IPS-18c (cell line): ENCODE measurements around the gene LTBP1.
"Not testable (repeated sequence)": the region's sequence is repeated elsewhere in the genome, so short reads cannot be mapped to it uniquely, and the experiment has no call there.

Experiments
- H3K4me3 ChIP-seq: 2 replicates; pipeline ENCODE4 v1.7.0; 2013; ENCODE audit warnings: low read depth, mild to moderate bottlenecking, low read length, moderate library complexity; ENCODE audit not compliant: insufficient read depth
- H3K9me3 ChIP-seq: one replicate; pipeline ENCODE4 v1.6.1; 2013; ENCODE audit warnings: mild to moderate bottlenecking, low read length, moderate library complexity; ENCODE audit not compliant: control insufficient read depth, insufficient read depth

Gene LTBP1

GRCh38 chr2:33412920-33413319 is 466.2 kb downstream of the LTBP1 start:
- H3K4me3 ChIP-seq, result no peak overlapping the region
- no peaks in the 10 kb centered on the region for H3K9me3 ChIP-seq

- Histone ChIP-seq H3K9me3 (no peaks in the 10 kb centered on the region), H3K4me3 (no peak overlapping the region)
Observed at GRCh38 chr2:33419581-33420200, 472.9 kb downstream of the LTBP1 start.

- Histone ChIP-seq H3K4me3 (no peak overlapping the region), H3K9me3 (no peaks in the 10 kb centered on the region)
Observed at GRCh38 chr2:33420726-33421125, 474.0 kb downstream of the LTBP1 start.

GRCh38 chr2:33421820-33422219 is 475.1 kb downstream of the LTBP1 start:
- Histone ChIP-seq H3K4me3 (no peak overlapping the region), H3K9me3 (no peaks in the 10 kb centered on the region)

- Histone ChIP-seq H3K4me3 (no peak overlapping the region), H3K9me3 (no peaks in the 10 kb centered on the region)
Observed at GRCh38 chr2:33425161-33425560, 478.4 kb downstream of the LTBP1 start.

- Histone ChIP-seq H3K9me3 (no peaks in the 10 kb centered on the region), H3K4me3 (no peak overlapping the region)
Observed at GRCh38 chr2:33425586-33426031, 478.9 kb downstream of the LTBP1 start.

- no peaks in the 10 kb centered on the region for H3K9me3 ChIP-seq
- no peak overlapping the region for H3K4me3 ChIP-seq
Observed at GRCh38 chr2:33426666-33427231, 480.0 kb downstream of the LTBP1 start.

GRCh38 chr2:33430077-33430476 is 483.3 kb downstream of the LTBP1 start:
- H3K9me3 ChIP-seq, result no peaks in the 10 kb centered on the region
- no peak overlapping the region for H3K4me3 ChIP-seq

- Histone ChIP-seq H3K9me3 (no peaks in the 10 kb centered on the region), H3K4me3 (no peak overlapping the region)
Observed at GRCh38 chr2:33430856-33431255, 484.1 kb downstream of the LTBP1 start.

GRCh38 chr2:33432871-33433270 is 486.1 kb downstream of the LTBP1 start:
- no peaks in the 10 kb centered on the region for H3K9me3 ChIP-seq

GRCh38 chr2:33433279-33434235 is 486.8 kb downstream of the LTBP1 start:
- Histone ChIP-seq H3K9me3 (no peaks in the 10 kb centered on the region), H3K4me3 (no peak overlapping the region)

More at GRCh38 chr2:33432871-33433270, 486.1 kb downstream of the LTBP1 start:
- H3K4me3 ChIP-seq, result no peak overlapping the region

- H3K4me3 ChIP-seq, result no peak overlapping the region
- no peaks in the 10 kb centered on the region for H3K9me3 ChIP-seq
Observed at GRCh38 chr2:33435518-33435917, 488.8 kb downstream of the LTBP1 start.

- Histone ChIP-seq H3K4me3 (no peak overlapping the region), H3K9me3 (no peaks in the 10 kb centered on the region)
Observed at GRCh38 chr2:33436083-33436482, 489.3 kb downstream of the LTBP1 start.

GRCh38 chr2:33437297-33437696 is 490.5 kb downstream of the LTBP1 start:
- no peaks in the 10 kb centered on the region for H3K9me3 ChIP-seq
- H3K4me3 ChIP-seq, result no peak overlapping the region

- Histone ChIP-seq H3K4me3 (no peak overlapping the region), H3K9me3 (no peaks in the 10 kb centered on the region)
Observed at GRCh38 chr2:33437815-33438214, 491.1 kb downstream of the LTBP1 start.

GRCh38 chr2:33441235-33441810 is 494.6 kb downstream of the LTBP1 start:
- no peak overlapping the region for H3K4me3 ChIP-seq

GRCh38 chr2:33442052-33442451 is 495.3 kb downstream of the LTBP1 start:
- not testable (repeated sequence) for H3K4me3 ChIP-seq, H3K9me3 ChIP-seq

More at GRCh38 chr2:33441235-33441810, 494.6 kb downstream of the LTBP1 start:
- H3K9me3 ChIP-seq, result no peaks in the 10 kb centered on the region
